H1 (cell line): ENCODE measurements around the gene CAPN13. TPM values are rescaled to one million over a fixed set of nuclear protein-coding genes. Genes with fewer than 3 reads are reported as not detected.

Source experiments
- CTCF ChIA-PET: fragments of 300-600 bp; sonication (Branson Sonifier 250); formaldehyde crosslinking; loops from one replicate; lab custom pipeline; 2021; ENCODE audit not compliant: partially characterized antibody; lab: Charles Lee
- POLR2A ChIA-PET: fragments of 300-600 bp; sonication (Branson Sonifier 250); formaldehyde crosslinking; loops from one replicate; lab custom pipeline; 2021; ENCODE audit warnings: inconsistent platforms; ENCODE audit not compliant: partially characterized antibody; lab: Charles Lee
- DNase-seq, 2 experiments: peaks; one replicate each; pipeline versions ENCODE4 v3.0.0 to v3.0.0-alpha.2; 2010 to 2022; ENCODE audit warnings: low spot score in 2 of 2, low read depth in 1 of 2, mixed read lengths in 1 of 2
- FAIRE-seq: peaks from 2 replicates; lab custom pipeline; 2011; peaks lifted over from hg19 to GRCh38; lab: Jason Lieb, UNC
- H2AFZ ChIP-seq: 2 replicates; pipeline ENCODE4 v1.8.1; 2012; ENCODE audit warnings: low read length, inconsistent platforms
- H2AK5ac ChIP-seq: 2 replicates; pipeline ENCODE4 v1.6.1; 2013; ENCODE audit warnings: low read depth, low read length
- H2BK120ac ChIP-seq: replicated peaks from 2 replicates; pipeline ENCODE3; 2013; ENCODE audit warnings: low read depth, low read length, inconsistent platforms
- H2BK12ac ChIP-seq: 2 replicates; pipeline ENCODE4 v1.6.1; 2013; ENCODE audit warnings: low read depth, low read length
- H2BK15ac ChIP-seq: 2 replicates; pipeline ENCODE4 v1.6.1; 2013; ENCODE audit warnings: low read length
- H2BK20ac ChIP-seq: 2 replicates; pipeline ENCODE4 v1.6.1; 2013; ENCODE audit warnings: low read length
- H2BK5ac ChIP-seq: 2 replicates; pipeline ENCODE4 v1.6.1; 2013; ENCODE audit warnings: low read depth, low read length
- H3K14ac ChIP-seq: 2 replicates; pipeline ENCODE4 v1.6.1; 2013; ENCODE audit warnings: inconsistent platforms; ENCODE audit not compliant: insufficient read length
- H3K18ac ChIP-seq: 2 replicates; pipeline ENCODE4 v1.6.1; 2013; ENCODE audit warnings: low read length; ENCODE audit errors: extremely low read depth
- H3K23ac ChIP-seq: 2 replicates; pipeline ENCODE4 v1.6.1; 2013; ENCODE audit warnings: inconsistent platforms; ENCODE audit not compliant: insufficient read length
- H3K23me2 ChIP-seq: 2 replicates; pipeline ENCODE4 v1.6.1; 2013; ENCODE audit warnings: low read depth, low read length
- H3K27ac ChIP-seq: 2 replicates; pipeline ENCODE4 v1.6.1; 2011; ENCODE audit warnings: low read depth, low read length, inconsistent platforms
- H3K27me3 ChIP-seq, 4 experiments: replicated peaks in 1 of 4; 1 replicate in 1 of 4; 2 replicates in 3 of 4; pipeline versions ENCODE4 v1.6.1 to v1.8.1; 2011 to 2013; ENCODE audit warnings: low read length in 3 of 4, mild to moderate bottlenecking in 3 of 4, inconsistent platforms in 2 of 4, mixed read lengths in 2 of 4, moderate library complexity in 1 of 4; ENCODE audit not compliant: control insufficient read depth in 3 of 4, insufficient read depth in 3 of 4; ENCODE audit errors: extremely low read depth in 1 of 4
- H3K36me3 ChIP-seq, 4 experiments: 2 replicates each; pipeline versions ENCODE4 v1.6.1 to v1.8.1; 2011 to 2013; ENCODE audit warnings: mild to moderate bottlenecking in 4 of 4, low read length in 3 of 4, moderate library complexity in 2 of 4, control low read depth in 1 of 4, inconsistent platforms in 1 of 4; ENCODE audit not compliant: insufficient read depth in 4 of 4, control insufficient read depth in 2 of 4
- H3K4ac ChIP-seq: replicated peaks from 2 replicates; pipeline ENCODE3; 2013; ENCODE audit warnings: low read length, low read depth, mixed read lengths, inconsistent platforms; ENCODE audit not compliant: insufficient read length
- H3K4me1 ChIP-seq, 4 experiments: replicated peaks in 1 of 4; 1 replicate in 1 of 4; 2 replicates in 3 of 4; pipeline versions ENCODE4 v1.6.1 to v1.8.1; 2011 to 2013; ENCODE audit warnings: low read length in 3 of 4, inconsistent platforms in 2 of 4, mixed read lengths in 1 of 4; ENCODE audit not compliant: insufficient read depth in 4 of 4, control insufficient read depth in 3 of 4
- H3K4me2 ChIP-seq, 2 experiments: 2 replicates each; pipeline versions ENCODE4 v1.6.1 to v1.8.1; 2011 to 2013; ENCODE audit warnings: low read depth in 2 of 2, low read length in 2 of 2, control low read depth in 1 of 2, inconsistent platforms in 1 of 2, mild to moderate bottlenecking in 1 of 2; ENCODE audit not compliant: insufficient read depth in 1 of 2
- H3K4me3 ChIP-seq, 4 experiments: fragments of 200-600, 300-600 bp in 1 of 4; sonication (generic), shearing (Covaris generic), sonication (Bioruptor Twin) in 1 of 4; 2 replicates each; pipeline versions ENCODE4 v1.5.1 to v1.8.1; 2011 to 2016; ENCODE audit warnings: low read length in 4 of 4, low read depth in 3 of 4, control low read depth in 2 of 4, inconsistent platforms in 2 of 4, mild to moderate bottlenecking in 2 of 4, mixed read lengths in 1 of 4, moderate library complexity in 1 of 4; ENCODE audit not compliant: insufficient read depth in 2 of 4; ENCODE audit errors: extremely low read depth in 1 of 4
- H3K56ac ChIP-seq: replicated peaks from 2 replicates; pipeline ENCODE3; 2013; ENCODE audit warnings: low read depth, mild to moderate bottlenecking, mixed read lengths, low read length, inconsistent platforms; ENCODE audit not compliant: insufficient read length
- H3K79me1 ChIP-seq: 2 replicates; pipeline ENCODE4 v1.6.1; 2013; ENCODE audit warnings: low read depth, low read length, control low read depth
- H3K79me2 ChIP-seq, 2 experiments: 2 replicates each; pipeline versions ENCODE4 v1.6.1 to v1.8.1; 2012 to 2013; ENCODE audit warnings: low read length in 2 of 2, mild to moderate bottlenecking in 2 of 2, inconsistent platforms in 1 of 2; ENCODE audit not compliant: insufficient read depth in 2 of 2, control insufficient read depth in 1 of 2
- H3K9ac ChIP-seq, 4 experiments: replicated peaks in 1 of 4; 1 replicate in 1 of 4; 2 replicates in 3 of 4; pipeline versions ENCODE4 v1.6.1 to v1.8.1; 2011 to 2013; ENCODE audit warnings: low read depth in 3 of 4, low read length in 3 of 4, control low read depth in 2 of 4, mild to moderate bottlenecking in 2 of 4, moderate library complexity in 2 of 4, inconsistent platforms in 1 of 4; ENCODE audit errors: extremely low read depth in 1 of 4
- H3K9me3 ChIP-seq, 2 experiments: 2 replicates each; pipeline versions ENCODE4 v1.6.1 to v1.8.1; 2012 to 2013; ENCODE audit warnings: mild to moderate bottlenecking in 2 of 2, moderate library complexity in 2 of 2, control low read depth in 1 of 2, inconsistent platforms in 1 of 2, low read depth in 1 of 2, low read length in 1 of 2, mixed read lengths in 1 of 2; ENCODE audit not compliant: insufficient read depth in 2 of 2
- H4K20me1 ChIP-seq, 2 experiments: replicated peaks in 1 of 2; 2 replicates each; pipeline versions ENCODE3 to v1.8.1; 2011 to 2013; ENCODE audit warnings: inconsistent platforms in 2 of 2, low read length in 2 of 2, mild to moderate bottlenecking in 1 of 2; ENCODE audit not compliant: insufficient read depth in 2 of 2, control insufficient read depth in 1 of 2
- H4K5ac ChIP-seq: 2 replicates; pipeline ENCODE4 v1.6.1; 2013; ENCODE audit warnings: low read length, low read depth, mixed read lengths, inconsistent platforms; ENCODE audit not compliant: insufficient read length
- H4K8ac ChIP-seq: 2 replicates; pipeline ENCODE4 v1.8.0; 2013; ENCODE audit warnings: mild to moderate bottlenecking, moderate library complexity, low read length, inconsistent platforms; ENCODE audit not compliant: insufficient read depth; ENCODE audit errors: extremely low read depth
- H4K91ac ChIP-seq: replicated peaks from 2 replicates; pipeline ENCODE3; 2013; ENCODE audit warnings: low read length, mixed read lengths, inconsistent platforms; ENCODE audit not compliant: insufficient read length
- BACH1 ChIP-seq: IDR thresholded peaks from 2 replicates; pipeline ENCODE4 v1.6.1; 2012; ENCODE audit warnings: low read length, improper control_type of control experiment
- CBX8 ChIP-seq: fragments of 300-800, 300-1000 bp; sonication (generic); IDR thresholded peaks from 2 replicates; pipeline ENCODE4 v1.7.1; 2016; ENCODE audit warnings: low read depth, low read length, borderline replicate concordance
- POU5F1 ChIP-seq: IDR thresholded peaks from 2 replicates; pipeline ENCODE4 v1.6.1; 2011; ENCODE audit warnings: low read depth, mild to moderate bottlenecking, low read length, moderate library complexity
- WGBS, 2 experiments: shearing (Covaris generic) in 1 of 2; methylation state at CpG; one replicate each; pipeline versions ENCODE4 v1.1.6 to v1.1.7; 2013 to 2015; ENCODE audit warnings: low lambda C conversion rate in 2 of 2, mixed read lengths in 2 of 2, inconsistent platforms in 1 of 2, low coverage in 1 of 2, missing lambda C conversion rate in 1 of 2; ENCODE audit not compliant: insufficient replicate concordance in 2 of 2, insufficient coverage in 1 of 2, insufficient read length in 1 of 2; ENCODE audit errors: extremely low coverage in 1 of 2, missing lambda C conversion rate in 1 of 2; 5-methylcytosine and 5-hydroxymethylcytosine counted together
- polyA plus RNA-seq, 7 experiments: library from polyadenylated mRNA; depleted of rRNA in 3 of 7; stranded (reverse) in 5 of 7; unstranded in 2 of 7; fragments of >200 nt in 5 of 7; fragments of 200-250 nt in 2 of 7; gene quantifications; 1 replicate in 5 of 7; 2 replicates in 1 of 7; 4 replicates in 1 of 7; pipeline versions ENCODE4 v1.2.1 to v1.2.3, GENCODE V29; 2011 to 2013; ENCODE audit warnings: missing spikeins in 2 of 7, mixed read lengths in 2 of 7
- total RNA-seq: library from RNA; stranded (reverse); fragmentation: NEBNext Ultra II Directional; extraction: Animal tissue kit (Norgen Biotek cat#: 25700); gene quantifications from 2 replicates; pipeline ENCODE4 v1.2.1, GENCODE V29; 2021

Gene CAPN13
- total and polyA plus RNA-seq, 2 of the 8 experiments (the other 6 are each of a cell fraction or from before 2014, with no cell fraction given): 2.4 TPM

DNA sequence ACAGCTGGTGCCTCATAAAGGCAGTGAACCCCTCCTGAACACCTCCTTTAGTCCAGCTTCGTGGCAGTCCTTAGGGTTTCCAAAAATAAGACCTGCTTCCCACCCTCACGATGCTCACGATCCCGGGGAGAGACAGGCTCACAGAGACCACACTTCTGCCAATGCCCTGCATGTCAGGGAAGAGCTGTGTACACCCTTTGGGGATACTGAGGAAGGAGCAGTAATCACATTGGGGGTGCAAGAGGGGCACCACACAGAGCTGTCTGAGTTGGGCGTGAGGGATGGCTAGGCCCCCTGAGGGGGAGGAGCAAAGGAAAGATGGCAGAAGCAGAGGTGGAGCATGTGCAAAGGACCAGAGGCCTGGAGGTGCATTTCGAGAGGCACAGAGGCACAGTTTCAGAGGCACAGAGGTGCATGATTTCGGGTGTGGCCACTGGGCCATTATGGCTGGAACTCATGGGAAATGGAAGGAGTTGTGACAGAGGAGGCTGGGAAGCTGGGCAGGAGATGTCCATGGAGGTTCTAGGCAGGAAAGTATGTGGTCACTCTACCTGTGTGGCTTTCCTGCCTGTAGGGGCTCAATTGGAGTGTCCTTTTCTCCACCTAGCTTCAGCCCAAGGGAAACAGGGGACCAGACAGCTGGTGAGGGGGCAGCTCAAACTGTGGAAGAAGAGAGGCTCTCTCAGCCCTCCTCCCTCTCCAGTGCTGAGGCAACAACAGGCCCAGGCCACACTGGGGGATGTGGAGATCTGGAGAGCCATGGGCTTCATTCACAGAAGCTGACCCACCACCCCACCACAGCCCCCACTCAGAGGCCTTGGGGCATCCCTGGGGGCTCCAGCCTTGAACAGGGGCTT lies 115.9 kb downstream of the CAPN13 start:
- Histone ChIP-seq H4K91ac (no peak overlapping the region), H3K4ac (no peak overlapping the region), H4K5ac (no peak overlapping the region), H3K18ac (no peak overlapping the region), H2AK5ac (no peak overlapping the region), H2BK15ac (no peak overlapping the region), H3K4me3 (no peak overlapping the region), H3K27me3 (no peaks in the 10 kb centered on the region), H3K4me2 (no peak overlapping the region), H3K9ac (no peak overlapping the region; a peak in 1 of 7 replicates), H4K8ac (no peak overlapping the region), H3K23ac (no peak overlapping the region), H3K23me2 (no peaks in the 10 kb centered on the region), H2AFZ (no peak overlapping the region), H3K4me1 (no peaks in the 10 kb centered on the region), H2BK5ac (no peak overlapping the region), H3K56ac (no peak overlapping the region), H4K20me1 (no peaks in the 10 kb centered on the region), H3K14ac (no peak overlapping the region), H3K79me2 (no peaks in the 10 kb centered on the region), H2BK120ac (no peak overlapping the region), H2BK12ac (no peak overlapping the region), H3K27ac (no peak overlapping the region), H3K36me3 (no peaks in the 10 kb centered on the region), H2BK20ac (no peak overlapping the region), H3K79me1 (no peaks in the 10 kb centered on the region), H3K9me3 (no peaks in the 10 kb centered on the region)
- ChIA-PET POLR2A (no interaction called here), CTCF (interaction anchor here (1.0 to 13.9 kb wide), 5 partner anchors 16 to 642 kb away, joined by 3 to 217 read pairs (median 3); no protein-coding TSS in a partner anchor)
- FAIRE-seq (no peak), DNase-seq (peak in 1 of 2 experiments; percentile 17)
- TF ChIP-seq CBX8 (no peak), BACH1 (no peak), POU5F1 (no peak)
- WGBS, 2 experiments: 88% methylated on average over 7 of the region's 7 CpGs; no CpG with 5 or more reads in 1 of the 2 experiments
